Osteoblast (primary cell): Measurements from ENCODE around the gene OR2AT4. TPM values are rescaled to one million over a fixed set of nuclear protein-coding genes. Genes with fewer than 3 reads are reported as not detected.

Experiments
- DNase-seq: peaks from one replicate; pipeline ENCODE4 v3.0.0; 2011; ENCODE audit warnings: low spot score, mixed read lengths; ENCODE audit not compliant: insufficient read length; ENCODE audit errors: missing footprints
- H2AFZ ChIP-seq: 2 replicates; pipeline ENCODE4 v1.6.0; 2011; ENCODE audit warnings: mild to moderate bottlenecking, low read length
- H3K27ac ChIP-seq: 2 replicates; pipeline ENCODE4 v1.5.1; 2011; ENCODE audit warnings: mild to moderate bottlenecking, low read depth, low read length, moderate library complexity
- H3K27me3 ChIP-seq: 2 replicates; pipeline ENCODE4 v1.6.0; 2012; ENCODE audit warnings: mild to moderate bottlenecking, control low read depth, inconsistent platforms, low read length, moderate library complexity; ENCODE audit not compliant: insufficient read depth
- H3K36me3 ChIP-seq: 2 replicates; pipeline ENCODE4 v1.5.1; 2011; ENCODE audit warnings: mild to moderate bottlenecking, low read length, control low read depth, moderate library complexity; ENCODE audit not compliant: insufficient read depth
- H3K4me1 ChIP-seq: 2 replicates; pipeline ENCODE4 v1.5.1; 2011; ENCODE audit warnings: mild to moderate bottlenecking, low read length, control low read depth, moderate library complexity; ENCODE audit not compliant: insufficient read depth
- H3K4me2 ChIP-seq: 2 replicates; pipeline ENCODE4 v1.6.0; 2011; ENCODE audit warnings: mild to moderate bottlenecking, low read length; ENCODE audit not compliant: insufficient read depth
- H3K4me3 ChIP-seq: fragments of 200-600 bp; sonication (generic); 3 replicates; pipeline ENCODE4 v1.5.1; 2012; ENCODE audit warnings: mild to moderate bottlenecking, low read length, inconsistent platforms; ENCODE audit not compliant: insufficient read depth
- H3K79me2 ChIP-seq: 2 replicates; pipeline ENCODE4 v1.6.0; 2012; ENCODE audit warnings: mild to moderate bottlenecking, low read length, control low read depth, inconsistent platforms; ENCODE audit not compliant: insufficient read depth
- H3K9me3 ChIP-seq: 2 replicates; pipeline ENCODE4 v1.5.1; 2011; ENCODE audit warnings: low read depth, low read length, control low read depth
- H4K20me1 ChIP-seq: 2 replicates; pipeline ENCODE4 v1.6.0; 2012; ENCODE audit warnings: mild to moderate bottlenecking, low read length, control low read depth; ENCODE audit not compliant: insufficient read depth
- total RNA-seq: library from RNA; depleted of rRNA; stranded (reverse); fragments of >200 nt; gene quantifications from 2 replicates; pipeline ENCODE4 v1.2.3, GENCODE V29; 2012
- TF ChIP-seq, protein P1 (sequence below): IDR thresholded peaks from 2 replicates; pipeline ENCODE4 v1.5.1; 2011; ENCODE audit warnings: mild to moderate bottlenecking, low read depth, low read length, moderate library complexity; ENCODE audit errors: extremely low read depth

Gene OR2AT4
- total RNA-seq, 1 donor, result not detected

GRCh38 chr11:75078233-75078632 is 18.4 kb downstream of the OR2AT4 start:
- no peaks in the 10 kb centered on the region for H4K20me1 ChIP-seq
- peaks cover 12% of the 10 kb centered on the region for H3K4me1 ChIP-seq
- no peak overlapping the region for H3K4me2 ChIP-seq
- no peak overlapping the region for H2AFZ ChIP-seq
- DNase-seq, result peak; percentile 73
- peaks cover 24% of the 10 kb centered on the region for H3K27me3 ChIP-seq
- no peaks in the 10 kb centered on the region for H3K36me3 ChIP-seq
- no peak overlapping the region for H3K27ac ChIP-seq
- H3K79me2 ChIP-seq, result no peaks in the 10 kb centered on the region
- no peaks in the 10 kb centered on the region for H3K9me3 ChIP-seq
- H3K4me3 ChIP-seq, result no peak overlapping the region
- TF ChIP-seq, protein P1, sequence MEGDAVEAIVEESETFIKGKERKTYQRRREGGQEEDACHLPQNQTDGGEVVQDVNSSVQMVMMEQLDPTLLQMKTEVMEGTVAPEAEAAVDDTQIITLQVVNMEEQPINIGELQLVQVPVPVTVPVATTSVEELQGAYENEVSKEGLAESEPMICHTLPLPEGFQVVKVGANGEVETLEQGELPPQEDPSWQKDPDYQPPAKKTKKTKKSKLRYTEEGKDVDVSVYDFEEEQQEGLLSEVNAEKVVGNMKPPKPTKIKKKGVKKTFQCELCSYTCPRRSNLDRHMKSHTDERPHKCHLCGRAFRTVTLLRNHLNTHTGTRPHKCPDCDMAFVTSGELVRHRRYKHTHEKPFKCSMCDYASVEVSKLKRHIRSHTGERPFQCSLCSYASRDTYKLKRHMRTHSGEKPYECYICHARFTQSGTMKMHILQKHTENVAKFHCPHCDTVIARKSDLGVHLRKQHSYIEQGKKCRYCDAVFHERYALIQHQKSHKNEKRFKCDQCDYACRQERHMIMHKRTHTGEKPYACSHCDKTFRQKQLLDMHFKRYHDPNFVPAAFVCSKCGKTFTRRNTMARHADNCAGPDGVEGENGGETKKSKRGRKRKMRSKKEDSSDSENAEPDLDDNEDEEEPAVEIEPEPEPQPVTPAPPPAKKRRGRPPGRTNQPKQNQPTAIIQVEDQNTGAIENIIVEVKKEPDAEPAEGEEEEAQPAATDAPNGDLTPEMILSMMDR, result no peak

- no peak overlapping the region for H3K4me3 ChIP-seq
- H3K79me2 ChIP-seq, result no peaks in the 10 kb centered on the region
- peaks cover 29% of the 10 kb centered on the region for H3K27me3 ChIP-seq
- no peak overlapping the region for H3K27ac ChIP-seq
- H4K20me1 ChIP-seq, result no peaks in the 10 kb centered on the region
- H3K4me1 ChIP-seq, result peaks cover 12% of the 10 kb centered on the region
- no peak overlapping the region for H2AFZ ChIP-seq
- no peaks in the 10 kb centered on the region for H3K9me3 ChIP-seq
- no peaks in the 10 kb centered on the region for H3K36me3 ChIP-seq
- H3K4me2 ChIP-seq, result no peak overlapping the region
- TF ChIP-seq, protein P1, result no peak
- no peak for DNase-seq
These were observed 19.4 kb downstream of the OR2AT4 start for GRCh38 chr11:75077316-75077715.

GRCh38 chr11:75076671-75077070 is 20.0 kb downstream of the OR2AT4 start:
- H3K27me3 ChIP-seq, result peaks cover 29% of the 10 kb centered on the region
- no peaks in the 10 kb centered on the region for H4K20me1 ChIP-seq
- H3K4me1 ChIP-seq, result peaks cover 12% of the 10 kb centered on the region
- H3K36me3 ChIP-seq, result no peaks in the 10 kb centered on the region
- H3K79me2 ChIP-seq, result no peaks in the 10 kb centered on the region
- DNase-seq, result no peak
- TF ChIP-seq, protein P1, result no peak
- H3K4me2 ChIP-seq, result no peak overlapping the region
- no peak overlapping the region for H3K27ac ChIP-seq
- no peak overlapping the region for H3K4me3 ChIP-seq
- H2AFZ ChIP-seq, result no peak overlapping the region
- H3K9me3 ChIP-seq, result no peaks in the 10 kb centered on the region

- Histone ChIP-seq H3K27me3 (peaks cover 33% of the 10 kb centered on the region), H3K4me3 (no peak overlapping the region), H4K20me1 (no peaks in the 10 kb centered on the region), H3K9me3 (no peaks in the 10 kb centered on the region), H2AFZ (no peak overlapping the region), H3K36me3 (no peaks in the 10 kb centered on the region), H3K27ac (no peak overlapping the region), H3K4me1 (peaks cover 11% of the 10 kb centered on the region), H3K79me2 (no peaks in the 10 kb centered on the region), H3K4me2 (no peak overlapping the region)
- no peak for DNase-seq
- TF ChIP-seq, protein P1, result no peak
These were observed 23.1 kb downstream of the OR2AT4 start for GRCh38 chr11:75073459-75074190.
